ENCODE measurements around the gene TMX2. TPM values are rescaled to one million over a fixed set of nuclear protein-coding genes. Genes with fewer than 3 reads are reported as not detected.
A peak's percentile ranks its signal among the peaks of the same experiment; 100 is the strongest.

TMX2 gene
- total RNA-seq, result 10 to 100 TPM; 34.5 to 55.9 (median 51.2) TPM
- 52.0 TPM for total RNA-seq (2013)
- 18.4 to 106 (median 42.8) reads per million in 29 experiments for total RNA-seq

- Mint-ChIP-seq H3K27me3 (no peaks in the 10 kb centered on the region), H3K4me3 (peak within 1 kb of the TSS; percentile 89 to 97 (median 95)), H3K9me3 (no peaks in the 10 kb centered on the region), H3K36me3 (peaks cover 11% of the 10 kb centered on the region), H3K27ac (peak within 1 kb of the TSS; percentile 89 to 90), H3K4me1 (peaks cover 47 to 50% (median 49%) of the 10 kb centered on the region in 3 donors)
- ATAC-seq (replicated peaks in 1 of 4) (peak; percentile 91 to 92 (median 91)), DNase-seq (peak; percentile 70 to 96 (median 88))
- Histone ChIP-seq H3K4me1 (ENCODE audit: control insufficient read depth in 1 of 2, extremely low read depth in 1 of 2, insufficient read depth in 2 of 2, low read length in 2 of 2) (peaks cover 19 to 32% of the 10 kb centered on the region in 2 experiments), H3K36me3 (ENCODE audit: control insufficient read depth in 2 of 2, extremely low read depth in 1 of 2, insufficient read depth in 1 of 2, low read length in 1 of 2) (no peaks in the 10 kb centered on the region), H3K27ac (ENCODE audit: low read length) (peak within 1 kb of the TSS; percentile 77), H3K27me3 (replicated peaks in 1 of 2; ENCODE audit: control insufficient read depth in 2 of 2, extremely low read depth in 1 of 2, insufficient read depth in 2 of 2, low read length in 1 of 2) (no peaks in the 10 kb centered on the region), H3K9me3 (no peaks in the 10 kb centered on the region), H3K4me3 (ENCODE audit: control insufficient read depth in 1 of 2, extremely low read depth in 1 of 2, low read length in 1 of 2) (peak within 1 kb of the TSS; percentile 90 to 94)
- ChIA-PET POLR2A (interaction anchor here (0.6 to 1.0 kb wide), 8 partner anchors 11 to 808 kb away, joined by 3 to 9 read pairs (median 4); partner anchors contain the start of gene SELENOH (in 1 of the 2)), CTCF (interaction anchor here in 1 of 2 donors (0.6 to 2.9 kb wide), 10 partner anchors 32 to 1919 kb away, joined by 4 to 29 read pairs (median 4); partner anchors contain the start of gene OSBP)
- under 1% methylated on average over 39 of the region's 53 CpGs for WGBS (ENCODE audit: insufficient coverage)
These were observed at the start of gene TMX2 for GRCh38 chr11:57712256-57713150. Gene TMX2 (plus strand): TSS chr11:57712593. CDS start chr11:57712619, 26 bp downstream.

DNA sequence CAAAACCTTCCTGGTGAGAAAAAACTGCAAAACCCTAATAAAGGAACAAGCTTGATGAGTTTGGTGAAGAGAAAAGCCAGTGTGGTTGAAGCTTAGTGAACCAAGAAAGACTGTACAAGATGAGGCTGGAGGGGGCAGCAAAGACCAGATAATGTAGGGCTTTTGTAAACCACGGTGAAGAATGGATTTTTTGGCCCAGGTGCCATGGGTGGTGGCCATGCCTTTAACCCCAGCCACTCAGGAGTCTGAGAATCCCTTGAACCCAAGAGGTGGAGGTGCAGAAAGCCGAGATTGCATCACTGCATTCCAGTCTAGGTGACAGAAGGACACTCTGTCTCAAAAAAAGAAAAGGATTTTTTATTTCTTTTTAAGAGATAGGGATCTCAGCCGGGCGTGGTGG, 49.5 kb upstream of the TMX2 start:
- H3K27me3 Mint-ChIP-seq, result no peaks in the 10 kb centered on the region
- Histone ChIP-seq H3K4me1 (ENCODE audit: control insufficient read depth in 1 of 2, extremely low read depth in 1 of 2, insufficient read depth in 2 of 2, low read length in 2 of 2) (peaks cover 10 to 27% of the 10 kb centered on the region in 2 experiments), H3K36me3 (ENCODE audit: control insufficient read depth in 2 of 2, extremely low read depth in 1 of 2, insufficient read depth in 1 of 2, low read length in 1 of 2) (peaks cover 5 to 37% of the 10 kb centered on the region in 2 donors), H3K27ac (ENCODE audit: low read length) (no peak overlapping the region), H3K9me3 (no peaks in the 10 kb centered on the region), H3K27me3 (replicated peaks in 1 of 2; ENCODE audit: control insufficient read depth in 2 of 2, extremely low read depth in 1 of 2, insufficient read depth in 2 of 2, low read length in 1 of 2) (no peaks in the 10 kb centered on the region), H3K4me3 (ENCODE audit: control insufficient read depth in 1 of 2, extremely low read depth in 1 of 2, low read length in 1 of 2) (no peak overlapping the region)
- peaks cover 29 to 43% (median 40%) of the 10 kb centered on the region in 3 donors for H3K4me1 Mint-ChIP-seq
- ChIA-PET POLR2A (no interaction called here), CTCF (interaction anchor here in 1 of 2 donors (0.9 kb wide), 1 partner anchor 905 kb away, joined by 3 read pairs; no protein-coding TSS in a partner anchor)
- H3K4me3 Mint-ChIP-seq, result no peak overlapping the region
- DNase-seq, result peak in 1 of 35 experiments; percentile 24
- no peak overlapping the region for H3K27ac Mint-ChIP-seq
- 30% methylated on average over 1 of the region's 4 CpGs for WGBS (ENCODE audit: insufficient coverage)
- ATAC-seq (replicated peaks in 1 of 4), result no peak
- H3K9me3 Mint-ChIP-seq, result no peaks in the 10 kb centered on the region
- H3K36me3 Mint-ChIP-seq, result peaks cover 30% of the 10 kb centered on the region

GRCh38 chr11:57663975-57664374, 48.4 kb upstream of the TMX2 start:
- Mint-ChIP-seq H3K9me3 (no peaks in the 10 kb centered on the region), H3K27ac (no peak overlapping the region), H3K4me1 (peaks cover 24 to 40% (median 37%) of the 10 kb centered on the region in 3 donors), H3K4me3 (no peak overlapping the region), H3K36me3 (peaks cover 28% of the 10 kb centered on the region), H3K27me3 (no peaks in the 10 kb centered on the region)
- 95% methylated on average over 6 of the region's 9 CpGs for WGBS (ENCODE audit: insufficient coverage)
- peaks cover 8 to 18% of the 10 kb centered on the region in 2 experiments for H3K4me1 ChIP-seq (ENCODE audit: control insufficient read depth in 1 of 2, extremely low read depth in 1 of 2, insufficient read depth in 2 of 2, low read length in 2 of 2)
- H3K36me3 ChIP-seq (ENCODE audit: control insufficient read depth in 2 of 2, extremely low read depth in 1 of 2, insufficient read depth in 1 of 2, low read length in 1 of 2), result peaks cover 5 to 37% of the 10 kb centered on the region in 2 donors
- POLR2A ChIA-PET, result no interaction called here
- no peak overlapping the region for H3K27ac ChIP-seq (ENCODE audit: low read length)
- no peak overlapping the region for H3K4me3 ChIP-seq (ENCODE audit: control insufficient read depth in 1 of 2, extremely low read depth in 1 of 2, low read length in 1 of 2)
- no peak for DNase-seq
- ATAC-seq (replicated peaks in 1 of 4), result no peak
- H3K27me3 ChIP-seq (replicated peaks in 1 of 2; ENCODE audit: control insufficient read depth in 2 of 2, extremely low read depth in 1 of 2, insufficient read depth in 2 of 2, low read length in 1 of 2), result no peaks in the 10 kb centered on the region
- CTCF ChIA-PET, result no interaction called here
- H3K9me3 ChIP-seq, result no peaks in the 10 kb centered on the region

GRCh38 chr11:57667117-57667735, 45.2 kb upstream of the TMX2 start:
- ATAC-seq (replicated peaks in 1 of 4) (peak; percentile 70 to 76 (median 72)), DNase-seq (peak in 33 of 35 experiments; percentile 60 to 98 (median 94))
- Mint-ChIP-seq H3K36me3 (peaks cover 10% of the 10 kb centered on the region), H3K4me3 (peak overlapping the region; percentile 93 to 98 (median 95)), H3K9me3 (no peaks in the 10 kb centered on the region), H3K27me3 (no peaks in the 10 kb centered on the region), H3K27ac (peak overlapping the region; percentile 99 to 100), H3K4me1 (peaks cover 50 to 55% (median 50%) of the 10 kb centered on the region in 3 donors)
- peaks cover 0 to 18% of the 10 kb centered on the region in 2 donors for H3K36me3 ChIP-seq (ENCODE audit: control insufficient read depth in 2 of 2, extremely low read depth in 1 of 2, insufficient read depth in 1 of 2, low read length in 1 of 2)
- peaks cover 22 to 23% of the 10 kb centered on the region in 2 experiments for H3K4me1 ChIP-seq (ENCODE audit: control insufficient read depth in 1 of 2, extremely low read depth in 1 of 2, insufficient read depth in 2 of 2, low read length in 2 of 2)
- no peaks in the 10 kb centered on the region for H3K9me3 ChIP-seq
- ChIA-PET CTCF (interaction anchor here (0.8 to 2.1 kb wide), 5 partner anchors 23 to 174 kb away, joined by 3 to 5 read pairs (median 4); partner anchors contain the start of gene SELENOH (in 1 of the 2)), POLR2A (interaction anchor here (0.7 to 1.0 kb wide), 3 partner anchors 9 to 888 kb away, joined by 4 to 12 read pairs (median 6); partner anchors contain the start of gene CLP1 (in 1 of the 2))
- H3K27me3 ChIP-seq (replicated peaks in 1 of 2; ENCODE audit: control insufficient read depth in 2 of 2, extremely low read depth in 1 of 2, insufficient read depth in 2 of 2, low read length in 1 of 2), result no peaks in the 10 kb centered on the region
- 0% methylated on average over 14 of the region's 29 CpGs for WGBS (ENCODE audit: insufficient coverage)
- peak overlapping the region; percentile 100 for H3K27ac ChIP-seq (ENCODE audit: low read length)
- H3K4me3 ChIP-seq (ENCODE audit: control insufficient read depth in 1 of 2, extremely low read depth in 1 of 2, low read length in 1 of 2), result peak overlapping the region; percentile 90 to 98

DNA sequence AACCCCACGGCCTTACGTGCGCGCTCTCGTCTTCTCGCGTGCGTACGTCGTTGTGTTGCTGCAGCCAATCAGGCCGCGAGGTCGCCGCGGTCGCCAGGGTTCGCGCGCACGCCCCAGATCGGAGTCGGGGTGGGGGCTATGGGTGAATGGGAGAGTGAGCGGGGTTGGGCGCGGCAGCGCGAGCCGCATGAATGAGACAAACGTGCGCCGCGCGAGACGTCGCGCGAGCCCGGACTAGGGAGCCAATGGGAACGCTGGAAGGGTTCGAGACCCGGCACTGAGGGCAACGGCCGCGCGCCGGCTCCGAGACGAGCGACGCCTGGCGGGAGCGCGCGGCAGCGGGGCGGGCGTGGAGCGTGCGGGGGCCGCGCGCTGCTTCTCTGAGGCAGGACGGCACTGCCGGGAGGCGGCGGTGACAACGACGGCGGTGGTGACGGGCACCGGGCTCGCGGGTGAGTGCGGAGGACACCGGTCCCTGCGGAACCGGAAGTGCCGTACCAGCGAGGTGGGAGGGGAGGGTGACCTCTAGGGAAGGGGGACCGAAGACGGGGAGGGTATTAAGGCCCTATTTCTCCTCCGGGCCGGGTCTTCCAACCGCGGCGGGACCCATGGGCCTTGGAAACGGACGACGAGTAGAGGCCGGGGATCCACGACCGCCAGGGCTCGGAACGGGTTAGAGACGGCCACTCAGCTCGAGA, 44.5 kb upstream of the TMX2 start, which contains the start of gene ZDHHC5:
TSS of gene ZDHHC5 (plus strand) at position 379 of the 698 bp plus-strand sequence. CDS start 4,977 bp downstream, outside the sequence.
- peaks cover 9% of the 10 kb centered on the region for H3K36me3 Mint-ChIP-seq

More for the DNA sequence above, 44.5 kb upstream of the TMX2 start, which contains the start of gene ZDHHC5:
- H3K4me3 ChIP-seq (ENCODE audit: control insufficient read depth in 1 of 2, extremely low read depth in 1 of 2, low read length in 1 of 2), result peak within 1 kb of the TSS; percentile 90 to 98
- no peaks in the 10 kb centered on the region for H3K9me3 ChIP-seq
- peak within 1 kb of the TSS; percentile 100 for H3K27ac ChIP-seq (ENCODE audit: low read length)
- H3K27me3 ChIP-seq (replicated peaks in 1 of 2; ENCODE audit: control insufficient read depth in 2 of 2, extremely low read depth in 1 of 2, insufficient read depth in 2 of 2, low read length in 1 of 2), result no peaks in the 10 kb centered on the region
- H3K36me3 ChIP-seq (ENCODE audit: control insufficient read depth in 2 of 2, extremely low read depth in 1 of 2, insufficient read depth in 1 of 2, low read length in 1 of 2), result peaks cover 2 to 18% of the 10 kb centered on the region in 2 donors
- peaks cover 23 to 24% of the 10 kb centered on the region in 2 experiments for H3K4me1 ChIP-seq (ENCODE audit: control insufficient read depth in 1 of 2, extremely low read depth in 1 of 2, insufficient read depth in 2 of 2, low read length in 2 of 2)
- ChIA-PET POLR2A (interaction anchor here (0.7 kb wide), 2 partner anchors 51 to 888 kb away, joined by 6 to 12 read pairs; no protein-coding TSS in a partner anchor), CTCF (interaction anchor here (0.6 to 2.1 kb wide), 3 partner anchors 44 to 99 kb away, joined by 3 to 5 read pairs (median 4); partner anchors contain the start of genes MED19 (in 1 of the 2) and SELENOH (in 1 of the 2))
- H3K27me3 Mint-ChIP-seq, result no peaks in the 10 kb centered on the region
- H3K4me1 Mint-ChIP-seq, result peaks cover 50 to 59% (median 52%) of the 10 kb centered on the region in 3 donors
- H3K9me3 Mint-ChIP-seq, result no peaks in the 10 kb centered on the region
- peak within 1 kb of the TSS; percentile 93 to 98 (median 95) for H3K4me3 Mint-ChIP-seq
- H3K27ac Mint-ChIP-seq, result peak within 1 kb of the TSS; percentile 99 to 100
- ATAC-seq (replicated peaks in 1 of 4) (peak; percentile 84 to 90 (median 86)), DNase-seq (peak; percentile 98 to 100 (median 100))
- under 1% methylated on average over 89 of the region's 96 CpGs for WGBS (ENCODE audit: insufficient coverage)
